ENCODE results near the gene DOCK9.
"Not testable (repeated sequence)": the region's sequence is repeated elsewhere in the genome, so short reads cannot be mapped to it uniquely, and the experiment has no call there.

Gene DOCK9

DNA sequence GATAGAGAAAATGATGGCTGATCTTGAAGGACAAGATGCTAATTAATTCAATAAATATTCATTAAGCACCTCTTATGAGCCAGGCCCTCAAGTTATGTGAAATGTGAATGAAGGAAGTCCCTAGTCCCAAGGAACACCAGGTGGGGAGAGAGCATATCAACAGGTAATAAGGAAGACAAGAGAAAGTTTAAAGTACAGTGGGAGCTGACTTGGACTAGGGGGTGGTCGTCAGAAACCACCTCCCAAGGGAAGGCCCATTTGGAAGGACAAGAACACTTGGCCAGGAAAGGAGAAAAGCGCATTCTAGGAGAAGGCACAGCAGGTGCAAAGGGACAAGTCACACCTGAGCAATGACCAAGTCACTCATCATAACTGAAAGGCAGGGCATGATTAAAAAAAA, 72.7 kb downstream of the DOCK9 start:
- no peak for DNase-seq
- intact Hi-C loops (cut with DNase I): no loop called here

- intact Hi-C loops (cut with DNase I): no loop called here
- no peak for DNase-seq
Observed at GRCh38 chr13:98900442-98900841, 77.4 kb downstream of the DOCK9 start.

DNA sequence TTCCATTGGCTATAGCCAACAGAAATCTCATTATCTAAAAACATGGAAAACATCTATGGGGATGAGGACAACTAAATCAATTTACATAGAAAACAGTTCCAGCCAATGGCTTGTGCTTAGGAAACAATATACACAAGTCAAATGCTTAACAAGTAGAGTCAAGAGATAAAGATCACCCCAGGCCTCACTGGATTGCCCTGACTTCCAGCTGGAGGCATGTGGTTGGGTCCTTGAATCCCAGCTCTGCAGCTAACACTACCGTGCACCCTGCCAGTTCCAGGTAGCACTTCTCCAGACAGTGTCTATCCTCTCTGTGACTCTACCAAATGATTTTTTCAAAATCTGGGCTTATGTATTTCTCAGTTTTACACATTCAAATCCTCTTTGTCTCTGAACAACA, 80.2 kb downstream of the DOCK9 start:
- intact Hi-C loops (cut with DNase I): no loop called here
- no peak for DNase-seq

- intact Hi-C loops (cut with DNase I): no loop called here
- DNase-seq: no peak
Observed at GRCh38 chr13:98896868-98897144, 81.1 kb downstream of the DOCK9 start.

DNA sequence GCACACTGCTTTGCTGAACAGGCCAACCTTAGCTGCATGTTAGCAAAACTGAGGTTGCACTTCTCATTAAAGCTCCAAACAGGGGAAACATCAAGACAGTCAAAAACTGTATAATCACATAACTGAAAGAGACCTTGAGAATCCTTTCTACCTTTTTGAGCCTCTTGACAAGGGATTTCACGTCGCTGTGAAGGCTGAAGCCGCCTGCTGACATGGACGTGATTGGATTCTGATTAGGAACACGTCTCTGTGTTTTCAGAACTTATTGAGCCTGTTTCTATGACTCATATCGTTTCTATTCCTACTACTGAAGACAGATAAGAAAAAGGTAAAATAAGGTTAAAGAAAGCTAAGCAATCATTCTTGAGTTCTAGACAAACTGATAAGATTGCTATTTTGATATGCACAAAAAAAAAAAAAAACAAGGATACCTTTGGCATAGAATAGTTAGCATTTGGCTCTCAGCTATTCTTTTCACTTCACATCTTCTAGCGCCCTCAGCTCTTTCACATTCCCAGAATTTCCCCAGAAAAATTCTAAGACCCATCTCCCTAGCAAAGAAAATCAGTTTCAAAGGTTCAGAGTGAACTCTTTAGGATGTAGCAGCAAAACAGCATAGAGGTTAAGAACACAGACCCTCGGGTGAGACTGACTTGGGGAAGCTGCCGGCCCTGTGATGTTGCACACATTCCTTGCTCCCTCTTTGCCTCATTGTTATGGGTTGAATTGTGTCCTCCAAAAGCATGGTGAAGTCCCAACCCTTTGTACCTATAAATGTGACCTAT, 81.6 kb downstream of the DOCK9 start:
- peak in 14 of 42 donors; percentile 11 to 51 (median 33) for DNase-seq
- intact Hi-C loops (cut with DNase I): no loop called here

GRCh38 chr13:98894814-98895213, 83.0 kb downstream of the DOCK9 start:
- DNase-seq; intact Hi-C loops (cut with DNase I): not testable (repeated sequence)

DNA sequence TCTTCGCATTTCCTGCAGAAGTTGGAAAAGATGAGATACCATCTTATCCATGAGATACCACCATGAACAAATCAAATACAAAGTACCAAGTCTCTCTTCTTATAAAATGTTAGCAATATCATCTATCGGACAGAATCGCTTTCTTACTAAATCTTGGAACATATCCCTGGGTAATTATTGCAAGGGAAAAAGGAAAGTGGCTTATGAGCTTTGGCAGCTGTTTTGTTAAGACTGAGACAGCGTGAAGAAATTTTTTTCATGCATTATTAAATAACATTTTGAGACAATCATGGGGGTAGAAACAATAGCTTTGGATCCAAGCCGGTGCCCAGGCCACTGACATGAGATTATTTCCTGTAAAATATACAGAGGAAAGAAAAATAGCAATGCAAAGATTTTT, 84.5 kb downstream of the DOCK9 start:
- no peak for DNase-seq
- intact Hi-C loops (cut with DNase I): no loop called here

- DNase-seq: no peak
- intact Hi-C loops (cut with DNase I): no loop called here
Observed at GRCh38 chr13:98892821-98893220, 85.0 kb downstream of the DOCK9 start.

GRCh38 chr13:98892077-98892476, 85.8 kb downstream of the DOCK9 start:
- intact Hi-C loops (cut with DNase I): no loop called here

GRCh38 chr13:98890925-98891324, 86.9 kb downstream of the DOCK9 start:
- no peak for DNase-seq
- intact Hi-C loops (cut with DNase I): no loop called here

More at GRCh38 chr13:98892077-98892476, 85.8 kb downstream of the DOCK9 start:
- DNase-seq: no peak

DNA sequence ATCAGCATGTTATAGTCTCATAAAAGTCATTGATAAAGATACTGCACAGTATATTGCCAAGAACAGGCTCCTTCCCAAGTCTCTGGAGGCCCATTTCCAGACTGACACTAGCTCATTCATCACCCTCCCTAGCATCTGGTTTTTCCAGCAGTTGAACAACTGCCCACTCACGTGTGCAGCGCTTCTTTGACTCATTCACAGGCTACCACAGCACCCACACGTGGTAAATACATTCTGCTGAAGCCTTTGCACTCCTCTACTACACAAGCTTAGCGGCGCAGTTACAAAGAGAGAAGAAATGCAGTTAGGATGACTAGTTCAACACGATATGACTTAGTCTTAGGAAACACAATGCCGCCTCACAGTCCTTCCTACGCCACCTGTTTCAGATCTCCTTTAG, 87.7 kb downstream of the DOCK9 start:
- intact Hi-C loops (cut with DNase I): no loop called here
- peak in 36 of 42 donors; percentile 9 to 83 (median 48) for DNase-seq

DNA sequence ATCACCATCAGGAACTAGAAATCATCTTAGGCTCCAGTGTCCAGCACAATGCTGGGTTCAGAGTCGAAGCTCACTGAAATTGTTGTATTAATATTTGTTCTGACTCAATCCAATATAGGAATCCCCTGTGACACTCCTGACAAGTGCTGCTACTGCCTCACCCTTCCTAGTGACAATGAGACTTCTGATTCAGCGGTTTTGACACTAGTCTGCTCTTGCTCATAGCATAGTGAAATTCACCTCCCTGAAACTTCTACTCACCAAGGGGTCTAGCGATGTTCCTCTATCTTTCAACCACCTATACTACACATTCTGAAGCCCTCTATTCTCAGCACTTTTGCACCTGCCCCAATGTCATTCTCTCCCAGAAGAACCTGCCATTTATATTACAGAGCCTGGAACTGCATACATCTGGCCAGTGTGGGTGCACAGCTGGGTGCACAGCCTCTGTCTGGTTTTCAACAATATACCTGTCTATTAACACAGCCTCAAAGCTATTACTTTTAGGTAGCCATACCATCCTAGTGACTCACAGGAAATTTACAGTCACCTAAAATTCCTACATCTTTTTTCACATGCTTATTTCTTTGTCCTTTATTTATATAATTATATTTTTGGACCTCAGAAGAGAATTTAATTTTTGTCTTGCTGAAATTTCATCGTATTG, 88.3 kb downstream of the DOCK9 start:
- no peak for DNase-seq
- intact Hi-C loops (cut with DNase I): no loop called here

DNA sequence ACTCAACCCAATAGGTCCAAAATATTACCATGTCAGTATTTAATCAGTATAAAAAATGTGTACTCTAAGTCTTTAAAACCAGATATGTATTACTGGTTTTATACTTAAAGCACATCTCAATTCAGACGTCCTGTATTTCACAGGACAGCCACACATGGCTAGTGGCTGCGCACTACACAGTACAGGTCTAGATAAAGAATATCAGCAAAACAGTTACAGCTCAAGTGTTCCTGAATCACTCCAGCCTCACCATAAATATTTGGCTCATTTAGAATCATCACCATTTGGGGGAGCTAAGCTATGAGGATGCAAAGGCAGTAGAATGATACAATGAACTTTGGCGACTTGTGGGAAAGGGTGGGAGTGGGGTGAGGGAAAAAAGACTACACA, 89.0 kb downstream of the DOCK9 start:
- DNase-seq: no peak
- intact Hi-C loops (cut with DNase I): no loop called here

GRCh38 chr13:98888222-98888889, 89.5 kb downstream of the DOCK9 start:
- no peak for DNase-seq
- intact Hi-C loops (cut with DNase I): no loop called here

DNA sequence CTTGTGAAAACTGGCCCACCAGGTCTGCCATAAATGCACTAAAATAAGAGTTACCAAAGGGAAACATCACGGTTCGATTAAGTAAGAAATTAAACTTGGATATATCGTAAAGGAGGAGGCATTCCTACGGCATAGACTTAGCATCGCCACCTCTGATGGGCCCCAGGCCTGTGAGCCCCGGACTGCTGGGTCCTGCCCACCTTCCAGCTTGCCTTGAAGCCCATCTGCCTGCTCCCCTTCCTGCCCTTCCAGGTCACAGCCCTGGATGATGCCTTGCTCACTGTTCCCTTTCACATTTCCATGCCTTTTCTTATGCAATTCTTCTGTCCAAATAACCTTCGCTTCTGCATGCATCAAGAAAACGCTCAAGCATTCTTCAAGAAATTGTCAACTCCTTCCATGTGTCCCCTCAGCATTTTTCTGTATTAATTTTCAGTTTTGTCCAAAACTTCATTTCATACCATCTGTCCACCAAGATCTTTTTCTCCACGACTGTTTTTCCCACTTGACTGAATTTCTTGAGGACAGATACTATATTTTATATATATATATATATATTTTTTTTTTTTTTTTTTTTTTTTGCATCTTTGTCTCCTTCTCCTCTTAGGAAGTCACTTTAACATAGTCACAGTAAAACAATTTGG, 91.2 kb downstream of the DOCK9 start:
- DNase-seq: no peak
- intact Hi-C loops (cut with DNase I): no loop called here

DNA sequence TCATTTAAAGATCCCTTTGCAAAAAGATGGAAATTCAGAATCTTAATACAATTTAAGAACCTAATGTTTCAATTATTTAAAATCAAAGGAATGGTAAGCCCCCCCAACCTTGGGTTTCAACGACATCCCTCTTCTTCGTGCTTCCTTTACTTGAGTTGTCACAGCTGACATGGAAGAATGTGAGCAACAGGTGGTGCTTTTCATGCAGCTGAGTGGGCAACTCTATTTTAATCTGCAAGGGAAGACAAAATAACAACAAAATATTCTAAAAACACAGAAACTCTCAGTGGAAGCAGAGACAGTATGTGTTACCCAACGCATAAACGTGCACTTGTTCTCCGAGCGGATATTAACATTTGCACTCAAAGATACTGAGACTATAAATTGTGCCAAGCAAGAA, 92.3 kb downstream of the DOCK9 start:
- DNase-seq: no peak
- intact Hi-C loops (cut with DNase I): no loop called here

DNA sequence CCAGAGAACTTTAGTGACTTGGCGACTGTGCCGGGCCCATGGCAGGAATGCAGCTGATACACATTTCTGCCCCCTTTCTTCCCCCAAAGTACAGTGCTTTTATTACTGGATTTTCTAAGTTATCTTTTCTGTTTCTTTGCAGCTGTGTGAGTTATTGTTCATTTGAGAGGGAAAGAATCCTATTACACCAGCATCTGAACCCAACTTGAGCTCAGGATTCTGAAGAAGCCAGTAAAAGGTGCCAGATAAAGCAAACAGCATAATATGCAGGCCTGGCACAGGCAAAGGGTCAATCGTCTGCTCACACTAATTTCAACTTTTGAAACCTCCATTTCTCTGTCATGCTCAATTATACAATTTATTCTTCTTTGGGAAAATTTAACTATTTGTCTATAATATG, 93.9 kb downstream of the DOCK9 start:
- DNase-seq: no peak
- intact Hi-C loops (cut with DNase I): no loop called here

DNA sequence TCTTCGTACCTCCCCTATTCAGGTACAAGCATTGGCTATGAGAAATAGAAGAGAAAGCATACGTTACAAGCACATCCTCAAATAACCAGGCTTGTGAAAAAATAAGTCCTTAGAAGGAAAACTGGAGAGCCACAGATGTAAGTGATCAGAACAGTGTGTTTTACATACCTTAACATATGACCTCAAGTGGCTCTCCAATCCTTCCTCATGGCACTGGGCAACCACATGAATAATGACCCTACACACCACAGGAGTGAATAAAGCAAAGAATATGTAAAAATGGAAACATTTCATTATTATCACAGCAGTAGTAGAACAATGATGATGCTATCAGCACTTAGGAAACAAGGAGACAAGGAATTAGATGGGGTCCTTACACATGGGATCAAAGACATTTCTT, 96.5 kb downstream of the DOCK9 start:
- intact Hi-C loops (cut with DNase I): no loop called here
- no peak for DNase-seq

GRCh38 chr13:98880677-98881076, 97.2 kb downstream of the DOCK9 start:
- intact Hi-C loops (cut with DNase I): no loop called here
- DNase-seq: no peak

- intact Hi-C loops (cut with DNase I): no loop called here
- no peak for DNase-seq
Observed at GRCh38 chr13:98879957-98880356, 97.9 kb downstream of the DOCK9 start.

All from head of caudate nucleus (tissue), 42 donors.